Effector memory CD4-positive, alpha-beta T cell (primary cell): Measurements from ENCODE around the gene ADAMTS20.
"Not testable (repeated sequence)": the region's sequence is repeated elsewhere in the genome, so short reads cannot be mapped to it uniquely, and the experiment has no call there.

Experiments used
- DNase-seq, 3 donors: peaks; one replicate each; pipeline ENCODE4 v3.0.0-alpha.2; 2020
- H3K27ac ChIP-seq: 2 replicates; pipeline ENCODE4 v1.7.0; 2013; ENCODE audit warnings: mild to moderate bottlenecking, low read length, moderate library complexity; ENCODE audit not compliant: insufficient read depth, poor library complexity, severe bottlenecking
- H3K27me3 ChIP-seq: replicated peaks from 2 replicates; pipeline ENCODE4 v1.7.0; 2013; ENCODE audit warnings: mild to moderate bottlenecking, low read length; ENCODE audit not compliant: insufficient read depth, control insufficient read depth, poor library complexity, severe bottlenecking
- H3K36me3 ChIP-seq: 2 replicates; pipeline ENCODE4 v1.7.0; 2013; ENCODE audit warnings: mild to moderate bottlenecking, low read length, moderate library complexity; ENCODE audit not compliant: control insufficient read depth, insufficient read depth
- H3K4me1 ChIP-seq: 2 replicates; pipeline ENCODE4 v1.7.0; 2013; ENCODE audit warnings: low read length, mild to moderate bottlenecking; ENCODE audit not compliant: control insufficient read depth, insufficient read depth, poor library complexity, severe bottlenecking
- H3K4me3 ChIP-seq: 2 replicates; pipeline ENCODE4 v1.7.0; 2013; ENCODE audit warnings: low read length, low read depth, mild to moderate bottlenecking; ENCODE audit not compliant: insufficient read depth, poor library complexity, severe bottlenecking
- H3K9me3 ChIP-seq: 2 replicates; pipeline ENCODE4 v1.7.0; 2013; ENCODE audit warnings: mild to moderate bottlenecking, low read length, moderate library complexity; ENCODE audit not compliant: control insufficient read depth

Gene ADAMTS20

GRCh38 chr12:43381879-43382278, 170.1 kb downstream of the ADAMTS20 start:
- Histone ChIP-seq H3K27me3 (no peaks in the 10 kb centered on the region), H3K27ac (no peak overlapping the region), H3K36me3 (no peaks in the 10 kb centered on the region), H3K4me3 (no peak overlapping the region), H3K4me1 (no peaks in the 10 kb centered on the region), H3K9me3 (no peaks in the 10 kb centered on the region)
- no peak for DNase-seq

GRCh38 chr12:43378448-43378847, 173.6 kb downstream of the ADAMTS20 start:
- Histone ChIP-seq H3K9me3 (no peaks in the 10 kb centered on the region), H3K36me3 (no peaks in the 10 kb centered on the region), H3K27ac (no peak overlapping the region), H3K27me3 (no peaks in the 10 kb centered on the region), H3K4me3 (no peak overlapping the region), H3K4me1 (no peaks in the 10 kb centered on the region)
- DNase-seq = no peak

- no peak for DNase-seq
- H3K36me3 ChIP-seq = no peaks in the 10 kb centered on the region
- H3K4me1 ChIP-seq = no peaks in the 10 kb centered on the region
- H3K4me3 ChIP-seq = no peak overlapping the region
- no peak overlapping the region for H3K27ac ChIP-seq
- no peaks in the 10 kb centered on the region for H3K27me3 ChIP-seq
- H3K9me3 ChIP-seq = no peaks in the 10 kb centered on the region
These were observed 181.7 kb downstream of the ADAMTS20 start for GRCh38 chr12:43370263-43370662.

- H3K36me3 ChIP-seq = no peaks in the 10 kb centered on the region
- no peaks in the 10 kb centered on the region for H3K9me3 ChIP-seq
- no peak overlapping the region for H3K4me3 ChIP-seq
- no peaks in the 10 kb centered on the region for H3K27me3 ChIP-seq
- no peak for DNase-seq
- no peak overlapping the region for H3K27ac ChIP-seq
- H3K4me1 ChIP-seq = no peaks in the 10 kb centered on the region
These were observed 188.9 kb downstream of the ADAMTS20 start for GRCh38 chr12:43362910-43363694.

GRCh38 chr12:43361031-43361710, 190.8 kb downstream of the ADAMTS20 start:
- DNase-seq = no peak
- H3K36me3 ChIP-seq = no peaks in the 10 kb centered on the region
- no peaks in the 10 kb centered on the region for H3K27me3 ChIP-seq
- H3K4me1 ChIP-seq = no peaks in the 10 kb centered on the region
- no peak overlapping the region for H3K4me3 ChIP-seq
- no peak overlapping the region for H3K27ac ChIP-seq
- no peaks in the 10 kb centered on the region for H3K9me3 ChIP-seq

- H3K4me3 ChIP-seq, H3K27me3 ChIP-seq, H3K36me3 ChIP-seq, H3K4me1 ChIP-seq, DNase-seq, H3K27ac ChIP-seq, H3K9me3 ChIP-seq: not testable (repeated sequence)
These were observed 192.0 kb downstream of the ADAMTS20 start for GRCh38 chr12:43360001-43360400.

- H3K36me3 ChIP-seq = no peaks in the 10 kb centered on the region
- no peak overlapping the region for H3K27ac ChIP-seq
- H3K27me3 ChIP-seq = no peaks in the 10 kb centered on the region
- H3K4me3 ChIP-seq = no peak overlapping the region
- no peaks in the 10 kb centered on the region for H3K4me1 ChIP-seq
- H3K9me3 ChIP-seq = no peaks in the 10 kb centered on the region
- no peak for DNase-seq
These were observed 194.9 kb downstream of the ADAMTS20 start for GRCh38 chr12:43357141-43357540.

GRCh38 chr12:43352001-43352400, 200.0 kb downstream of the ADAMTS20 start:
- Histone ChIP-seq H3K27ac (no peak overlapping the region), H3K4me3 (no peak overlapping the region), H3K4me1 (no peaks in the 10 kb centered on the region), H3K27me3 (no peaks in the 10 kb centered on the region), H3K36me3 (no peaks in the 10 kb centered on the region), H3K9me3 (no peaks in the 10 kb centered on the region)
- no peak for DNase-seq

- Histone ChIP-seq H3K4me3 (no peak overlapping the region), H3K27ac (no peak overlapping the region), H3K36me3 (no peaks in the 10 kb centered on the region), H3K27me3 (no peaks in the 10 kb centered on the region), H3K4me1 (no peaks in the 10 kb centered on the region), H3K9me3 (no peaks in the 10 kb centered on the region)
- no peak for DNase-seq
These were observed 202.1 kb downstream of the ADAMTS20 start for GRCh38 chr12:43349863-43350262.

GRCh38 chr12:43348221-43348620, 203.8 kb downstream of the ADAMTS20 start:
- DNase-seq = no peak
- Histone ChIP-seq H3K9me3 (no peaks in the 10 kb centered on the region), H3K27me3 (no peaks in the 10 kb centered on the region), H3K4me1 (no peaks in the 10 kb centered on the region), H3K27ac (no peak overlapping the region), H3K36me3 (no peaks in the 10 kb centered on the region), H3K4me3 (no peak overlapping the region)
